A549 (cell line): Measurements from ENCODE around the gene SUPV3L1.

Experiments
- CTCF ChIP-seq: fragments of >200 bp; sonication (Bioruptor Twin); formaldehyde crosslinking; IDR thresholded peaks from 3 replicates; pipeline ENCODE4 v1.5.1; 2016
- KDM1A ChIP-seq: fragments of 200-600 bp; sonication (generic); IDR thresholded peaks from 2 replicates; pipeline ENCODE4 v1.6.1; 2016; ENCODE audit warnings: low read depth, mild to moderate bottlenecking
- REST ChIP-seq: fragments of 200-600 bp; sonication (generic); IDR thresholded peaks from 2 replicates; pipeline ENCODE4 v1.6.1; 2016; ENCODE audit warnings: antibody characterized with exemption, mild to moderate bottlenecking, moderate library complexity
- RFX5 ChIP-seq: fragments of 450-650 bp; IDR thresholded peaks from 2 replicates; pipeline ENCODE4 v1.7.1; 2014; ENCODE audit warnings: antibody characterized with exemption, mild to moderate bottlenecking, moderate library complexity
- TP53 ChIP-seq: fragments of 250-450 bp; sonication (Bioruptor Pico); IDR thresholded peaks from 2 replicates; pipeline ENCODE4 v1.5.0; 2021; ENCODE audit warnings: mild to moderate bottlenecking, moderate library complexity
- USF2 ChIP-seq: fragments of 450-650 bp; IDR thresholded peaks from 2 replicates; pipeline ENCODE4 v1.6.1; 2014; ENCODE audit warnings: antibody characterized with exemption
- ZNF302 ChIP-seq: fragments of 250-450 bp; sonication (Bioruptor Pico); IDR thresholded peaks from 2 replicates; pipeline ENCODE4 v1.9.0; 2021; ENCODE audit warnings: inconsistent platforms, mild to moderate bottlenecking, moderate library complexity

- TF ChIP-seq CTCF (no peak), USF2 (no peak), REST (no peak), ZNF302 (CRISPR knock-in tag) (no peak), KDM1A (no peak), TP53 (CRISPR knock-in tag) (no peak), RFX5 (no peak)
Measured at GRCh38 chr10:69209787-69210484, 29.9 kb downstream of the SUPV3L1 start.
